Measurements from ENCODE around the gene LYPD3. TPM values are rescaled to one million over a fixed set of nuclear protein-coding genes. Genes with fewer than 3 reads are reported as not detected.

The LYPD3 gene
- polyA plus RNA-seq, 3 donors, result 0.24 to 22.9 (median 0.48) TPM

DNA sequence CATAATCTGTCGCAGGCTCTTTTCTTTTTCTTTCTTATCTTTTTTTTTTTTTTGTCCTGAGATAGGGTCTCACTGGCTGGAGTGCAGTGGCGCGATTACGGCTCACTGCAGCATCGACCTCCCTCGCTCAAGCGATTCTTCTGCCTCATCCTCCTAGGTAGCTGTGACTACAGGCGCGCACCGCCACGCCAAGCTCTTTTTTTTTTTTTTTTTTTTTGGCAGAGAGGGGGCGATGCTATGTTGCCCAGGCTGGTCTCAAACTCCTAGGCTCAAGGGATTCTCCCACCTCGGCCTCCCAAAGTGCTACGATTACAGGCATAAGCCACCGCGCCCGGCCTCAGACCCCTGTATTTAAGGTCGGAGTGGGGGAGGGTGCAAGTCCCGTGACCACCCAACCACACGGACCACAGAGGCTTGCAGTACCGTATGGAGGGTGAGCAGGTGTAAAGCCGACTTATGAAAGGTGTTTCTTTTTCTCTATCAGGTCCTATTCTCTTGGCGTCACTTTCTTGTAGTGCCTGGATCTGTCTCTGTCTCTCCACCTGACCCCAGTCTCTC is 37.1 kb upstream of the LYPD3 start:
- H3K4me2 ChIP-seq (replicated peaks; ENCODE audit: extremely low read depth, low read length, poor library complexity, severe bottlenecking), result no peak overlapping the region
- Mint-ChIP-seq H3K27ac (no peak overlapping the region), H3K4me3 (no peak overlapping the region), H3K27me3 (ENCODE audit: low read depth in 3 of 3) (peaks cover 2 to 9% (median 5%) of the 10 kb centered on the region in 3 donors), H3K9me3 (no peaks in the 10 kb centered on the region), H3K4me1 (peaks cover 22% of the 10 kb centered on the region), H3K36me3 (peaks cover 21 to 53% of the 10 kb centered on the region in 2 donors)
- H3K27ac ChIP-seq (ENCODE audit: low read depth in 1 of 2, low read length in 2 of 2), result no peak overlapping the region
- intact Hi-C loops (cut with micrococcal nuclease), result no loop called here
- no peaks in the 10 kb centered on the region for H4K20me1 ChIP-seq (ENCODE audit: insufficient read depth, low read length)
- H3K4me3 ChIP-seq (replicated peaks in 1 of 3; ENCODE audit: low read depth in 2 of 3, low read length in 3 of 3), result no peak overlapping the region
- no peak overlapping the region for H2AFZ ChIP-seq (ENCODE audit: insufficient read depth, low read depth, low read length, poor library complexity, severe bottlenecking)
- H3K9me3 ChIP-seq (replicated peaks in 1 of 2; ENCODE audit: control insufficient read depth in 1 of 2, insufficient read depth in 1 of 2, low read length in 2 of 2), result no peaks in the 10 kb centered on the region
- H3K36me3 ChIP-seq (replicated peaks in 1 of 2; ENCODE audit: control insufficient read depth in 1 of 2, insufficient read depth in 2 of 2, low read length in 2 of 2), result peaks cover 9 to 15% of the 10 kb centered on the region in 2 donors
- TF ChIP-seq, protein P1, sequence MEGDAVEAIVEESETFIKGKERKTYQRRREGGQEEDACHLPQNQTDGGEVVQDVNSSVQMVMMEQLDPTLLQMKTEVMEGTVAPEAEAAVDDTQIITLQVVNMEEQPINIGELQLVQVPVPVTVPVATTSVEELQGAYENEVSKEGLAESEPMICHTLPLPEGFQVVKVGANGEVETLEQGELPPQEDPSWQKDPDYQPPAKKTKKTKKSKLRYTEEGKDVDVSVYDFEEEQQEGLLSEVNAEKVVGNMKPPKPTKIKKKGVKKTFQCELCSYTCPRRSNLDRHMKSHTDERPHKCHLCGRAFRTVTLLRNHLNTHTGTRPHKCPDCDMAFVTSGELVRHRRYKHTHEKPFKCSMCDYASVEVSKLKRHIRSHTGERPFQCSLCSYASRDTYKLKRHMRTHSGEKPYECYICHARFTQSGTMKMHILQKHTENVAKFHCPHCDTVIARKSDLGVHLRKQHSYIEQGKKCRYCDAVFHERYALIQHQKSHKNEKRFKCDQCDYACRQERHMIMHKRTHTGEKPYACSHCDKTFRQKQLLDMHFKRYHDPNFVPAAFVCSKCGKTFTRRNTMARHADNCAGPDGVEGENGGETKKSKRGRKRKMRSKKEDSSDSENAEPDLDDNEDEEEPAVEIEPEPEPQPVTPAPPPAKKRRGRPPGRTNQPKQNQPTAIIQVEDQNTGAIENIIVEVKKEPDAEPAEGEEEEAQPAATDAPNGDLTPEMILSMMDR (IDR thresholded peaks at IDR 0.05), result no peak
- no peak for DNase-seq
- no peak overlapping the region for H3K9ac ChIP-seq (ENCODE audit: insufficient read depth, low read length, poor library complexity, severe bottlenecking)
- H3K79me2 ChIP-seq (ENCODE audit: insufficient read depth, low read length), result no peaks in the 10 kb centered on the region
- H3K4me1 ChIP-seq (ENCODE audit: control insufficient read depth in 1 of 2, insufficient read depth in 2 of 2, low read length in 2 of 2), result peaks cover 18 to 28% of the 10 kb centered on the region in 2 donors
- no peaks in the 10 kb centered on the region for H3K27me3 ChIP-seq (ENCODE audit: control insufficient read depth in 2 of 2, insufficient read depth in 2 of 2, low read length in 2 of 2)
- 100% methylated on average over 1 of the region's 23 CpGs for WGBS (ENCODE audit: insufficient coverage)

DNA sequence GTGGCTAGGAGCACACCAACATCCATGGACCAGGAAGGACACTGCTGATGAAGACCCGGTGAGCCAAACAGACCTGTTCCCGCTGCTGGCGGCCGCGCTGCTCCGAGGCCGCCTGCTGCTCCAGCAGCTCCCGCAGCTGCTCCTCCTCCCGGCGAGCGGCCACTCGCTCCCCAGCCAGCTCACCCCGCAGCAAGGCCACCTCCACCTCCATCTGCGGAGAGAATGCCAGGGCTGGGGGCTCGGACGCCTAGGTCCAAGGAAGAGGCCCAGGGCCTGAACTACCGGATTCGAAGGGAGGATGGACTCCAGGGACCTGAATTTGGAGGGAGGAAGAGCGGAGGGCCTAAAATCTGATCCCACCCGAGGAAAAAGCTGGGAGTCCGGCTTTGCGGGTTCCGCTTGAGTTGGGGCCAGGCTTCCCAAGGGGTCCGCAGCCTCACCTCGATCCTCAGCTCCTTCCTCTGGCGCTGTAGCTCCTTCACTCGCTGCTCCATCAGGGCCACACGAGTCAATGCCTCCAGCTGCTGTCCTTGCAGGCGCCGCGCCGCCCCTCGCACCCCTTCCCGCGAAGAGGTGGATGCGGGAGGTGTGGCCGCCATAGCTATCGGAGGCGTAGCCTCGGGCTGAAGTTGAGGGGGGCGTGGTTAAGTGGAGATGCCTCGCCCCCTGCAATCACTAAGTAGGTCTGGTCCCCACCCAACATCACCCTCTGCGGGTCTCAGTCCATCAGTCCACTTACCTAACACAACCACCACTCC is 36.4 kb upstream of the LYPD3 start:
- Mint-ChIP-seq H3K27ac (no peak overlapping the region), H3K4me1 (peaks cover 22% of the 10 kb centered on the region), H3K36me3 (peaks cover 21 to 58% of the 10 kb centered on the region in 2 donors), H3K27me3 (ENCODE audit: low read depth in 3 of 3) (peaks cover 2 to 9% (median 5%) of the 10 kb centered on the region in 3 donors), H3K4me3 (no peak overlapping the region), H3K9me3 (no peaks in the 10 kb centered on the region)
- Histone ChIP-seq H3K79me2 (ENCODE audit: insufficient read depth, low read length) (no peaks in the 10 kb centered on the region), H2AFZ (ENCODE audit: insufficient read depth, low read depth, low read length, poor library complexity, severe bottlenecking) (no peak overlapping the region), H3K4me2 (replicated peaks; ENCODE audit: extremely low read depth, low read length, poor library complexity, severe bottlenecking) (no peak overlapping the region), H3K27ac (ENCODE audit: low read depth in 1 of 2, low read length in 2 of 2) (no peak overlapping the region), H3K9ac (ENCODE audit: insufficient read depth, low read length, poor library complexity, severe bottlenecking) (no peak overlapping the region), H4K20me1 (ENCODE audit: insufficient read depth, low read length) (no peaks in the 10 kb centered on the region), H3K4me3 (replicated peaks in 1 of 3; ENCODE audit: low read depth in 2 of 3, low read length in 3 of 3) (no peak overlapping the region), H3K27me3 (ENCODE audit: control insufficient read depth in 2 of 2, insufficient read depth in 2 of 2, low read length in 2 of 2) (no peaks in the 10 kb centered on the region), H3K4me1 (ENCODE audit: control insufficient read depth in 1 of 2, insufficient read depth in 2 of 2, low read length in 2 of 2) (peaks cover 18 to 28% of the 10 kb centered on the region in 2 donors), H3K9me3 (replicated peaks in 1 of 2; ENCODE audit: control insufficient read depth in 1 of 2, insufficient read depth in 1 of 2, low read length in 2 of 2) (no peaks in the 10 kb centered on the region), H3K36me3 (replicated peaks in 1 of 2; ENCODE audit: control insufficient read depth in 1 of 2, insufficient read depth in 2 of 2, low read length in 2 of 2) (peaks cover 16 to 22% of the 10 kb centered on the region in 2 donors)
- intact Hi-C loops (cut with micrococcal nuclease), result no loop called here
- DNase-seq, result no peak
- WGBS (ENCODE audit: insufficient coverage), result 97% methylated on average over 26 of the region's 43 CpGs
- TF ChIP-seq, protein P1 (IDR thresholded peaks at IDR 0.05), result no peak
